Dedifferentiated amniotic fluid mesenchymal stem cell (primary cell): ENCODE results near the gene SMAD9.

ENCODE experiments used
- DNase-seq: peaks from one replicate; pipeline ENCODE4 v3.0.0-alpha.2; 2016; ENCODE audit errors: extremely low spot score

Gene SMAD9

GRCh38 chr13:36817996-36818803 lies 101.8 kb downstream of the SMAD9 start:
- DNase-seq = no peak

GRCh38 chr13:36815062-36815461 lies 105.0 kb downstream of the SMAD9 start:
- no peak for DNase-seq

- DNase-seq = no peak
These were observed 105.6 kb downstream of the SMAD9 start for GRCh38 chr13:36814465-36814864.

- no peak for DNase-seq
These were observed 106.8 kb downstream of the SMAD9 start for GRCh38 chr13:36813225-36813624.

GRCh38 chr13:36807616-36808015 lies 112.4 kb downstream of the SMAD9 start:
- no peak for DNase-seq

- DNase-seq = no peak
These were observed 113.9 kb downstream of the SMAD9 start for GRCh38 chr13:36806102-36806501.

- no peak for DNase-seq
These were observed 115.5 kb downstream of the SMAD9 start for GRCh38 chr13:36804588-36804987.

- no peak for DNase-seq
These were observed 119.0 kb downstream of the SMAD9 start for GRCh38 chr13:36801035-36801434.

GRCh38 chr13:36796052-36796451 lies 124.0 kb downstream of the SMAD9 start:
- DNase-seq = no peak

- DNase-seq = no peak
These were observed 124.6 kb downstream of the SMAD9 start for GRCh38 chr13:36795463-36795862.
